ENCODE measurements around the gene ARF5. TPM values are rescaled to one million over a fixed set of nuclear protein-coding genes. Genes with fewer than 3 reads are reported as not detected.

Gene ARF5
- total RNA-seq, 1 experiment from 2014 or later, result 83.5 TPM

DNA sequence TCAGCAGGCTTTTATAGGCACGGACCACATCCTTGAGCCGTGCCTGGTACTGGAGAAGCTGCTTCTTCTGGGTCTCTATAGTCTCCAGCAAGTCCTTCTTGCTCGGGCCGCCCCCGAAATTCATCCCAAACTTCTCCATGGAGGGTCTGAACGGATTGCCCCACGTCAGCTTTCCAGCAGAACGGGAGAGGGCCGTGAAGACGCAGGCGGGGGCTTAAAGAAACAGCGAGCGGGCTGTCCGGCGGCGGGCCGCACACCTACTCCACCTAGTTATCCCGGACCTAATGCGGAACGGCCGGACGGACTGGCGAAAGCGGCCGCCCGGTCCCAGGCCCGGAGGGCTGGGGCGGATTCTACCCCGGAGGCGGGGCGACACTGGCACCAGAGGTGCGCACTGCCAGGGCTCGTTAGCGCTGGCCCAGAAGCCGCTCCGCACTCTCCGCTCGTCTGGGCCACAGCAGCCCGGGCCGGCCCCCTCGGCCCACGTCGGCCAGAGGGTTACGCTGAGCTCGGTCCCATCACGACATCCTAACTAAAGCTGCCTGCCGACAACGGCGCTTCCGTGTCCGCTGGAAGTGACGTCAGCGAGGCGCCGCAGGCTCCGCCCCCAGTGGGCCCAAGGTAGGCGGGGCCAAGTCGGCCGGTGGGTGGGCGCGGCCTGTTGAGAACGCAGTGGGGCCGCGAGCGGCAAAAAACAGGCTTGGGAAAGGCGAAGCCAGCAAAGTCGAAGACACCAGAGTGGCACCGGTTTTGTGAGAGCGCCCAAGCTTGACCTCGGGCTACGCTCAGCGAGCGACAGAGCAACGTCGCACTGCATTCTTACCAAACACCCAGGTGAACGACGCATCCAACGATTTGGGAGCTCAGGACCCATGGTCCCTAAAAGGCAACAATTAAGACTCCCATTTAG lies 2.9 kb upstream of the ARF5 start, which contains the start of gene GCC1:
TSS of gene GCC1 (minus strand) at position 553 of the 910 bp plus-strand sequence. CDS start at position 139, 414 bp downstream.
- Histone ChIP-seq H3K9me3 (ENCODE audit: low read depth, low read length, poor library complexity, severe bottlenecking) (no peaks in the 10 kb centered on the region), H3K27ac (ENCODE audit: low read depth, low read length, poor library complexity, severe bottlenecking) (peak within 1 kb of the TSS; percentile 74), H3K4me3 (ENCODE audit: low read depth, low read length, poor library complexity, severe bottlenecking) (peak within 1 kb of the TSS; percentile 90), H3K36me3 (ENCODE audit: insufficient read depth, low read length, poor library complexity, severe bottlenecking) (peaks cover 12% of the 10 kb centered on the region), H3K4me1 (ENCODE audit: insufficient read depth, low read length, poor library complexity, severe bottlenecking) (peaks cover 17% of the 10 kb centered on the region), H3K27me3 (replicated peaks; ENCODE audit: insufficient read depth, low read depth, low read length, poor library complexity) (no peaks in the 10 kb centered on the region)
- TSS peak; percentile 47 for BruUV-seq (replicated peaks)
- POLR2A ChIA-PET (ENCODE audit: low non-redundant PET), result interaction anchor here (0.6 kb wide), 1 partner anchor 236 kb away, joined by 3 read pairs; no protein-coding TSS in a partner anchor
- TF ChIP-seq, protein P1, sequence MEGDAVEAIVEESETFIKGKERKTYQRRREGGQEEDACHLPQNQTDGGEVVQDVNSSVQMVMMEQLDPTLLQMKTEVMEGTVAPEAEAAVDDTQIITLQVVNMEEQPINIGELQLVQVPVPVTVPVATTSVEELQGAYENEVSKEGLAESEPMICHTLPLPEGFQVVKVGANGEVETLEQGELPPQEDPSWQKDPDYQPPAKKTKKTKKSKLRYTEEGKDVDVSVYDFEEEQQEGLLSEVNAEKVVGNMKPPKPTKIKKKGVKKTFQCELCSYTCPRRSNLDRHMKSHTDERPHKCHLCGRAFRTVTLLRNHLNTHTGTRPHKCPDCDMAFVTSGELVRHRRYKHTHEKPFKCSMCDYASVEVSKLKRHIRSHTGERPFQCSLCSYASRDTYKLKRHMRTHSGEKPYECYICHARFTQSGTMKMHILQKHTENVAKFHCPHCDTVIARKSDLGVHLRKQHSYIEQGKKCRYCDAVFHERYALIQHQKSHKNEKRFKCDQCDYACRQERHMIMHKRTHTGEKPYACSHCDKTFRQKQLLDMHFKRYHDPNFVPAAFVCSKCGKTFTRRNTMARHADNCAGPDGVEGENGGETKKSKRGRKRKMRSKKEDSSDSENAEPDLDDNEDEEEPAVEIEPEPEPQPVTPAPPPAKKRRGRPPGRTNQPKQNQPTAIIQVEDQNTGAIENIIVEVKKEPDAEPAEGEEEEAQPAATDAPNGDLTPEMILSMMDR (conservative IDR thresholded peaks at IDR 0.05; ENCODE audit: low read depth, low read length), result no peak
- TF ChIP-seq EZH2 (IDR thresholded peaks at IDR 0.05; ENCODE audit: borderline replicate concordance, low read depth, low read length, poor library complexity, severe bottlenecking), result no peak
- intact Hi-C loops (cut with micrococcal nuclease; ENCODE audit: unreplicated experiment), result loop anchor here (5.0 kb wide), 2 partner anchors 238 to 622 kb away; no protein-coding TSS in a partner anchor
- CTCF ChIA-PET, result interaction anchor here (0.5 kb wide), 1 partner anchor 89 kb away, joined by 5 read pairs; no protein-coding TSS in a partner anchor
- DNase-seq (ENCODE audit: low spot score), result peak; percentile 91

DNA sequence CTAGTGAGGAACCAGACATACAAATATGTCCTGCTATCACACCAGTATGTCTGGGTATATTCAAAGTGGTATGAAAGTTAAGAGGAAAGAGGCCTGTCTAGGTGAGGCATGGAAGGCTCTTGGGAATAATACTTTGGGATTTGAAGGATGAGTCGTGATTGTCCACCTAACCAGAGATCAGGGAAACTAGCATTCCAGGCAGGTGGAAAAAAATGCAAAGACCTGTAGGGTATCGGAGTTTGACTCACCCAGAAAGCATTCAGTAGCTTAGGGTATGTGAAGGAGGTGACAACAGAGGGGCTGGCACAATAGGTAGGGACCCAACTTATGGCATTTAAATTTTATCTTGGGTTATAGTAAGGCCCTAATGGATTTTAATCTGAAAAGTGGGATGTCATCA lies 1.9 kb upstream of the ARF5 start:
- TF ChIP-seq, protein P1 (conservative IDR thresholded peaks at IDR 0.05; ENCODE audit: low read depth, low read length), result no peak
- TF ChIP-seq EZH2 (IDR thresholded peaks at IDR 0.05; ENCODE audit: borderline replicate concordance, low read depth, low read length, poor library complexity, severe bottlenecking), result no peak
- no TSS peak for BruUV-seq (replicated peaks)
- ChIA-PET CTCF (no interaction called here), POLR2A (ENCODE audit: low non-redundant PET) (no interaction called here)
- no peak for DNase-seq (ENCODE audit: low spot score)
- Histone ChIP-seq H3K36me3 (ENCODE audit: insufficient read depth, low read length, poor library complexity, severe bottlenecking) (peaks cover 22% of the 10 kb centered on the region), H3K27me3 (replicated peaks; ENCODE audit: insufficient read depth, low read depth, low read length, poor library complexity) (no peaks in the 10 kb centered on the region), H3K9me3 (ENCODE audit: low read depth, low read length, poor library complexity, severe bottlenecking) (no peaks in the 10 kb centered on the region), H3K27ac (ENCODE audit: low read depth, low read length, poor library complexity, severe bottlenecking) (no peak overlapping the region), H3K4me1 (ENCODE audit: insufficient read depth, low read length, poor library complexity, severe bottlenecking) (peaks cover 17% of the 10 kb centered on the region), H3K4me3 (ENCODE audit: low read depth, low read length, poor library complexity, severe bottlenecking) (no peak overlapping the region)
- intact Hi-C loops (cut with micrococcal nuclease; ENCODE audit: unreplicated experiment), result loop anchor here (5.0 kb wide), 2 partner anchors 239 to 621 kb away; no protein-coding TSS in a partner anchor

DNA sequence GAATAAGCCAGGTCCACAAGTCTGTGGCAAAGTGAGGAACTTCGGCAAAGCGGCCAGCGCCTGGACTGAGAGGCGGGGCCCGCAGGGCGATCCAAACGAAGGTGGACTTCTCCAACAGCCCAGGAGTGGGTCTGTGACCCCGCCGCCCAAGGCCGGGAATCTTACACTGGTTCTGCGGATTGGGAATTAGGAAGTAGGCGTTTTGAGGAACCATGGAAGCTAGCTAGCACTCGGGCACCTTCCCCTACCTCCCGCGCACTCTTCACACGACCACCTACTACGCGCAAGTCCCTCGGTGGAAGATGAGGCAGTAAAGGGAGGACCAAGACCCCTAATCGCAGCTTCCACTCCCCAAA lies 570 bp upstream of the ARF5 start:
- no peak for TF ChIP-seq EZH2 (IDR thresholded peaks at IDR 0.05; ENCODE audit: borderline replicate concordance, low read depth, low read length, poor library complexity, severe bottlenecking)
- TF ChIP-seq, protein P1 (conservative IDR thresholded peaks at IDR 0.05; ENCODE audit: low read depth, low read length), result no peak
- H3K27ac ChIP-seq (ENCODE audit: low read depth, low read length, poor library complexity, severe bottlenecking), result peak overlapping the region; percentile 85
- H3K4me3 ChIP-seq (ENCODE audit: low read depth, low read length, poor library complexity, severe bottlenecking), result peak overlapping the region; percentile 92
- no peaks in the 10 kb centered on the region for H3K27me3 ChIP-seq (replicated peaks; ENCODE audit: insufficient read depth, low read depth, low read length, poor library complexity)
- BruUV-seq (replicated peaks), result no TSS peak
- CTCF ChIA-PET, result interaction anchor here (1.2 kb wide), 1 partner anchor 689 kb away, joined by 6 read pairs; no protein-coding TSS in a partner anchor
- no peak for DNase-seq (ENCODE audit: low spot score)
- intact Hi-C loops (cut with micrococcal nuclease; ENCODE audit: unreplicated experiment), result loop anchor here (5.0 kb wide), 2 partner anchors 240 to 620 kb away; no protein-coding TSS in a partner anchor
- peaks cover 17% of the 10 kb centered on the region for H3K4me1 ChIP-seq (ENCODE audit: insufficient read depth, low read length, poor library complexity, severe bottlenecking)
- no peaks in the 10 kb centered on the region for H3K9me3 ChIP-seq (ENCODE audit: low read depth, low read length, poor library complexity, severe bottlenecking)
- peaks cover 24% of the 10 kb centered on the region for H3K36me3 ChIP-seq (ENCODE audit: insufficient read depth, low read length, poor library complexity, severe bottlenecking)
- POLR2A ChIA-PET (ENCODE audit: low non-redundant PET), result no interaction called here

Data from A673 (cell line).